HL-60 (cell line): Measurements from ENCODE around the gene BPNT1.
"Not testable (repeated sequence)": the region's sequence is repeated elsewhere in the genome, so short reads cannot be mapped to it uniquely, and the experiment has no call there.

Experiments
- DNase-seq, 2 experiments: peaks; one replicate each; pipeline ENCODE4 v3.0.0-alpha.2; 2010 to 2020; ENCODE audit warnings: low read depth in 1 of 2, low spot score in 1 of 2
- H3K27ac ChIP-seq: fragments of 250-450 bp; sonication (Bioruptor Pico); replicated peaks from 2 replicates; pipeline ENCODE4 v1.5.1; 2020; ENCODE audit warnings: mild to moderate bottlenecking, moderate library complexity
- H3K27me3 ChIP-seq: fragments of 250-450 bp; sonication (Bioruptor Pico); 2 replicates; pipeline ENCODE4 v1.5.1; 2021; ENCODE audit warnings: mild to moderate bottlenecking, moderate library complexity; ENCODE audit not compliant: insufficient read depth, poor library complexity, severe bottlenecking
- H3K4me3 ChIP-seq: replicated peaks from 2 replicates; pipeline ENCODE4 v1.5.1; 2011; ENCODE audit warnings: mild to moderate bottlenecking, control low read depth, low read length; ENCODE audit not compliant: insufficient read depth
- CTCF ChIP-seq: IDR thresholded peaks from one replicate; pipeline ENCODE4 v1.5.1; 2011; ENCODE audit warnings: low read length, control low read depth, inconsistent platforms; ENCODE audit not compliant: insufficient read depth
- GABPA ChIP-seq: IDR thresholded peaks from 2 replicates; pipeline ENCODE4 v1.6.1; 2012; ENCODE audit warnings: low read depth
- POLR2AphosphoS5 ChIP-seq: IDR thresholded peaks from 2 replicates; pipeline ENCODE4 v1.6.1; 2012; ENCODE audit warnings: low read depth
- REST ChIP-seq: IDR thresholded peaks from 2 replicates; pipeline ENCODE4 v1.6.1; 2012; ENCODE audit warnings: low read depth; ENCODE audit not compliant: insufficient replicate concordance
- SPI1 ChIP-seq: IDR thresholded peaks from 2 replicates; pipeline ENCODE4 v1.6.1; 2012; ENCODE audit warnings: low read depth, mild to moderate bottlenecking, borderline replicate concordance

BPNT1 gene

GRCh38 chr1:220094016-220094911 is 4.7 kb upstream of the BPNT1 start, which contains the start of gene IARS2:
IARS2 (plus strand) TSS chr1:220094132; CDS start chr1:220094217, 85 bp downstream.
- H3K27ac ChIP-seq = peak within 1 kb of the TSS; percentile 82
- TF ChIP-seq CTCF (no peak), SPI1 (no peak), GABPA (peak; percentile 65), POLR2AphosphoS5 (peak; percentile 22; the same call in 1 of the 2 replicates), REST (no peak)
- peak within 1 kb of the TSS; percentile 99 for H3K4me3 ChIP-seq
- H3K27me3 ChIP-seq = no peaks in the 10 kb centered on the region
- DNase-seq = peak; percentile 55 to 86

- TF ChIP-seq CTCF (no peak), GABPA (no peak), REST (no peak), SPI1 (no peak), POLR2AphosphoS5 (no peak)
- H3K4me3 ChIP-seq = peak overlapping the region; percentile 99
- H3K27me3 ChIP-seq = no peaks in the 10 kb centered on the region
- DNase-seq = no peak
- no peak overlapping the region for H3K27ac ChIP-seq
Measured at GRCh38 chr1:220093361-220094015, 3.9 kb upstream of the BPNT1 start.

GRCh38 chr1:220092694-220093093 is 3.1 kb upstream of the BPNT1 start:
- no peak overlapping the region for H3K27ac ChIP-seq
- TF ChIP-seq POLR2AphosphoS5 = no peak
- no peak for TF ChIP-seq SPI1
- TF ChIP-seq REST = no peak
- no peak for TF ChIP-seq CTCF
- no peaks in the 10 kb centered on the region for H3K27me3 ChIP-seq
- no peak overlapping the region for H3K4me3 ChIP-seq
- no peak for DNase-seq

GRCh38 chr1:220086261-220086686 is 3.3 kb downstream of the BPNT1 start:
- not testable (repeated sequence) for H3K4me3 ChIP-seq, H3K27me3 ChIP-seq, H3K27ac ChIP-seq, DNase-seq
